ENCODE results near the gene SPAG16.

Gene SPAG16

GRCh38 chr2:214380681-214381080 lies 1096.4 kb downstream of the SPAG16 start:
- TF ChIP-seq CTCF (IDR thresholded peaks at IDR 0.05; ENCODE audit: insufficient read depth, low read length, missing control alignments), result no peak
- no peak overlapping the region for H3K4me3 ChIP-seq (ENCODE audit: low read depth, low read length)
- ChIA-PET POLR2A (no interaction called here), CTCF (no interaction called here)
- no peak for DNase-seq (ENCODE audit: low read depth, low spot score)

GRCh38 chr2:214382229-214382628 lies 1098.0 kb downstream of the SPAG16 start:
- no peak overlapping the region for H3K4me3 ChIP-seq (ENCODE audit: low read depth, low read length)
- no peak for TF ChIP-seq CTCF (IDR thresholded peaks at IDR 0.05; ENCODE audit: insufficient read depth, low read length, missing control alignments)
- no peak for DNase-seq (ENCODE audit: low read depth, low spot score)
- CTCF ChIA-PET, result no interaction called here
- POLR2A ChIA-PET, result no interaction called here

- POLR2A ChIA-PET, result no interaction called here
- CTCF ChIA-PET, result no interaction called here
- no peak for TF ChIP-seq CTCF (IDR thresholded peaks at IDR 0.05; ENCODE audit: insufficient read depth, low read length, missing control alignments)
- no peak for DNase-seq (ENCODE audit: low read depth, low spot score)
- H3K4me3 ChIP-seq (ENCODE audit: low read depth, low read length), result no peak overlapping the region
Observed at GRCh38 chr2:214386720-214387119, 1102.5 kb downstream of the SPAG16 start.

GRCh38 chr2:214389334-214389733 lies 1105.1 kb downstream of the SPAG16 start:
- CTCF ChIA-PET, result no interaction called here

GRCh38 chr2:214393796-214394195 lies 1109.5 kb downstream of the SPAG16 start:
- H3K4me3 ChIP-seq (ENCODE audit: low read depth, low read length), result no peak overlapping the region
- no peak for DNase-seq (ENCODE audit: low read depth, low spot score)
- no peak for TF ChIP-seq CTCF (IDR thresholded peaks at IDR 0.05; ENCODE audit: insufficient read depth, low read length, missing control alignments)
- ChIA-PET CTCF (no interaction called here), POLR2A (no interaction called here)

More at GRCh38 chr2:214389334-214389733, 1105.1 kb downstream of the SPAG16 start:
- H3K4me3 ChIP-seq (ENCODE audit: low read depth, low read length), result no peak overlapping the region
- POLR2A ChIA-PET, result no interaction called here
- DNase-seq (ENCODE audit: low read depth, low spot score), result no peak
- TF ChIP-seq CTCF (IDR thresholded peaks at IDR 0.05; ENCODE audit: insufficient read depth, low read length, missing control alignments), result no peak

- CTCF ChIA-PET, result no interaction called here
Observed at GRCh38 chr2:214395040-214395439, 1110.8 kb downstream of the SPAG16 start.

More at GRCh38 chr2:214395040-214395439, 1110.8 kb downstream of the SPAG16 start:
- POLR2A ChIA-PET, result no interaction called here
- H3K4me3 ChIP-seq (ENCODE audit: low read depth, low read length), result no peak overlapping the region
- no peak for TF ChIP-seq CTCF (IDR thresholded peaks at IDR 0.05; ENCODE audit: insufficient read depth, low read length, missing control alignments)
- DNase-seq (ENCODE audit: low read depth, low spot score), result no peak
